K562 (cell line): ENCODE data around the gene ECM1. TPM values are rescaled to one million over a fixed set of nuclear protein-coding genes. Genes with fewer than 3 reads are reported as not detected.

Source experiments
- BRF2 ChIP-seq: IDR thresholded peaks from 3 replicates; pipeline ENCODE4 v1.6.1; 2011; ENCODE audit warnings: borderline replicate concordance, mild to moderate bottlenecking; ENCODE audit not compliant: insufficient read length, insufficient read depth
- CHD1 ChIP-seq: fragments of 200-600 bp; sonication (generic); IDR thresholded peaks from one replicate; pipeline ENCODE4 v1.6.1; 2012; ENCODE audit warnings: mild to moderate bottlenecking, moderate library complexity, low read length, inconsistent platforms
- DPF2 ChIP-seq: fragments of 450-650 bp; IDR thresholded peaks from 2 replicates; pipeline ENCODE4 v1.6.1; 2016
- GATAD2B ChIP-seq: fragments of 450-650 bp; IDR thresholded peaks from 2 replicates; pipeline ENCODE4 v1.6.1; 2017; ENCODE audit warnings: mild to moderate bottlenecking, borderline replicate concordance
- HNRNPLL ChIP-seq: fragments of 200-400 bp; formaldehyde crosslinking; IDR thresholded peaks from 2 replicates; pipeline ENCODE4 v1.6.1; 2017; ENCODE audit warnings: low read length, low read depth, mild to moderate bottlenecking; ENCODE audit not compliant: poor library complexity, severe bottlenecking
- MEIS2 ChIP-seq: fragments of 450-650 bp; IDR thresholded peaks from 2 replicates; pipeline ENCODE4 v1.6.1; 2014; ENCODE audit warnings: mild to moderate bottlenecking; ENCODE audit not compliant: partially characterized antibody
- PHB2 ChIP-seq: fragments of 450-650 bp; IDR thresholded peaks from 2 replicates; pipeline ENCODE4 v1.6.1; 2017; ENCODE audit warnings: low read depth
- TEAD1 ChIP-seq, 2 experiments: fragments of 450-650 bp in 1 of 2; sonication (generic) in 1 of 2; formaldehyde crosslinking; IDR thresholded peaks; 2 replicates each; pipeline versions ENCODE4 v1.4.0 to v1.8.0; 2020 to 2022; ENCODE audit warnings: mild to moderate bottlenecking in 2 of 2, missing genetic modification reagents in 1 of 2
- ZBTB11 ChIP-seq, 3 experiments: fragments of 200-800 bp in 1 of 3; fragments of 250-450 bp in 1 of 3; fragments of 450-650 bp in 1 of 3; sonication (Bioruptor Pico) in 1 of 3; sonication (Bioruptor generic) in 1 of 3; formaldehyde crosslinking in 1 of 3; IDR thresholded peaks; 2 replicates each; pipeline versions ENCODE4 v1.6.1 to v1.8.0; 2016 to 2022; ENCODE audit warnings: mild to moderate bottlenecking in 2 of 3, missing genetic modification characterization in 2 of 3, missing compliant biosample characterization in 1 of 3, moderate library complexity in 1 of 3
- ZFP1 ChIP-seq: fragments of 450-650 bp; formaldehyde crosslinking; IDR thresholded peaks from 2 replicates; pipeline ENCODE4 v1.4.0; 2020; ENCODE audit warnings: mild to moderate bottlenecking, mixed read lengths
- ZNF318 ChIP-seq, 2 experiments: fragments of 450-650 bp; IDR thresholded peaks; 2 replicates each; pipeline ENCODE4 v1.6.1; 2016; ENCODE audit warnings: mild to moderate bottlenecking in 2 of 2, borderline replicate concordance in 1 of 2, low read depth in 1 of 2, moderate library complexity in 1 of 2
- polyA plus RNA-seq, 8 experiments: library from polyadenylated mRNA; depleted of rRNA in 4 of 8; stranded (reverse) in 5 of 8; unstranded in 3 of 8; fragments of >200 nt; fragmentation: Nextera tagmentation in 2 of 8; fragmentation: Illumina TruSeq in 1 of 8; extraction: Ambion mirVana in 2 of 8; extraction: Trizol in 1 of 8; gene quantifications; 2 replicates each; pipeline versions ENCODE4 v1.2.1 to v1.2.3, GENCODE V29; 2011 to 2014; ENCODE audit warnings: inconsistent platforms in 1 of 8, missing spikeins in 1 of 8
- total RNA-seq, 7 experiments: library from RNA; depleted of rRNA in 6 of 7; stranded (reverse); fragments of >200 nt in 6 of 7; fragmentation: Illumina TruSeq in 2 of 7; extraction: Trizol in 2 of 7; gene quantifications; 2 replicates each; pipeline versions ENCODE4 v1.2.1 to v1.2.3, GENCODE V29; 2011 to 2021; ENCODE audit warnings: low replicate concordance in 1 of 7

The ECM1 gene
- total and polyA plus RNA-seq, 9 of the 15 experiments (the other 6 are each of a cell fraction or from before 2014, with no cell fraction given) = 6.6 to 52.2 (median 12.8) TPM

- TF ChIP-seq ZBTB11 (CRISPR knock-in tag; IDR thresholded peaks at IDR 0.05) = peak; percentile 95 to 100 (median 99)
- TF ChIP-seq ZNF318 (IDR thresholded peaks at IDR 0.05; ENCODE audit: borderline replicate concordance in 1 of 2, low read depth in 1 of 2) = no peak; a peak in 1 of 4 replicates
- TF ChIP-seq GATAD2B = peak; percentile 73
- no peak for TF ChIP-seq PHB2
- TF ChIP-seq HNRNPLL = no peak
- TF ChIP-seq ZFP1 = no peak
- peak; percentile 78; the same call in 1 of the 2 replicates for TF ChIP-seq DPF2
- TF ChIP-seq MEIS2 = peak; percentile 19
- TF ChIP-seq BRF2 = no peak
- TF ChIP-seq TEAD1 (CRISPR knock-in tag; IDR thresholded peaks at IDR 0.05) = peak; percentile 36 to 66; a peak in 3 of 4 replicates
- no peak for TF ChIP-seq CHD1
Measured at GRCh38 chr1:150486966-150487762, 20.7 kb upstream of the ECM1 start, which contains the start of gene TARS2 (continued).
